Activated B cell treated with CpG ODN at 0.5 μM for 24 hours (primary cell): ENCODE results near the gene APLN. TPM values are rescaled to one million over a fixed set of nuclear protein-coding genes. Genes with fewer than 3 reads are reported as not detected.

Experiments used
- ATAC-seq: fragments of 200-7000 bp; cut with Tn5 transposase; one replicate; pipeline ENCODE4 v1.10.0; 2021; ENCODE audit warnings: low read depth, mild to moderate bottlenecking, moderate library complexity
- CTCF ChIA-PET: fragments of 350-600 bp; sonication (Branson Sonifier 250); formaldehyde crosslinking; loops from one replicate; lab custom pipeline; 2021; ENCODE audit warnings: antibody characterized with exemption; lab: Charles Lee
- POLR2A ChIA-PET: fragments of 350-600 bp; sonication (Branson Sonifier 250); formaldehyde crosslinking; loops from one replicate; lab custom pipeline; 2021; ENCODE audit warnings: antibody characterized with exemption; lab: Charles Lee
- DNase-seq: peaks from one replicate; pipeline ENCODE4 v3.0.0; 2022
- H3K27ac Mint-ChIP-seq: one replicate; pipeline ENCODE4 v1.8.0; 2020; ENCODE audit warnings: mixed read lengths
- H3K27me3 Mint-ChIP-seq: one replicate; pipeline ENCODE4 v1.8.0; 2021; ENCODE audit warnings: mixed read lengths
- H3K36me3 Mint-ChIP-seq: one replicate; pipeline ENCODE4 v1.8.0; 2021; ENCODE audit warnings: low read depth, mixed read lengths
- H3K4me1 Mint-ChIP-seq: one replicate; pipeline ENCODE4 v1.8.0; 2021; ENCODE audit warnings: mixed read lengths
- H3K4me3 Mint-ChIP-seq: one replicate; pipeline ENCODE4 v1.8.0; 2020; ENCODE audit warnings: mild to moderate bottlenecking, mixed read lengths
- H3K9me3 Mint-ChIP-seq: one replicate; pipeline ENCODE4 v1.8.0; 2020; ENCODE audit warnings: mixed read lengths
- CTCF ChIP-seq: fragments of 200-600 bp; IDR thresholded peaks from one replicate; pipeline ENCODE4 v1.8.0; 2022; ENCODE audit warnings: antibody characterized with exemption, mild to moderate bottlenecking
- intact Hi-C: fragments of 100-400 bp; cut with micrococcal nuclease; formaldehyde crosslinking; loops from one replicate; pipeline ENCODE4 v1.15.1; 2024
- total RNA-seq: library from RNA; stranded (reverse); gene quantifications from 2 replicates; pipeline ENCODE4 v1.2.3, GENCODE V29; 2022

APLN gene
- total RNA-seq, 1 donor from 2014 or later = not detected

GRCh38 chrX:129636175-129636681, 18.5 kb downstream of the APLN start:
- ATAC-seq (no peak), DNase-seq (no peak)
- TF ChIP-seq CTCF = no peak
- H3K4me1 Mint-ChIP-seq = no peaks in the 10 kb centered on the region
- H3K27ac Mint-ChIP-seq = no peak overlapping the region
- H3K9me3 Mint-ChIP-seq = no peaks in the 10 kb centered on the region
- H3K4me3 Mint-ChIP-seq = no peak overlapping the region
- CTCF ChIA-PET = interaction anchor here (0.8 to 2.5 kb wide), 7 partner anchors 90 to 559 kb away, joined by 3 to 13 read pairs (median 3); no protein-coding TSS in a partner anchor
- POLR2A ChIA-PET = no interaction called here
- no peaks in the 10 kb centered on the region for H3K36me3 Mint-ChIP-seq
- intact Hi-C loops = no loop called here
- no peaks in the 10 kb centered on the region for H3K27me3 Mint-ChIP-seq

- ATAC-seq = no peak
- intact Hi-C loops = no loop called here
- CTCF ChIA-PET = interaction anchor here (0.8 to 1.4 kb wide), 2 partner anchors 188 to 426 kb away, joined by 3 read pairs; no protein-coding TSS in a partner anchor
- Mint-ChIP-seq H3K9me3 (no peaks in the 10 kb centered on the region), H3K27me3 (no peaks in the 10 kb centered on the region), H3K4me3 (no peak overlapping the region), H3K4me1 (no peaks in the 10 kb centered on the region), H3K36me3 (no peaks in the 10 kb centered on the region), H3K27ac (no peak overlapping the region)
- DNase-seq = no peak
- no peak for TF ChIP-seq CTCF
- POLR2A ChIA-PET = no interaction called here
Observed at GRCh38 chrX:129634541-129634940, 20.2 kb downstream of the APLN start.

GRCh38 chrX:129632443-129632842, 22.3 kb downstream of the APLN start:
- no peak for ATAC-seq
- H3K9me3 Mint-ChIP-seq = no peaks in the 10 kb centered on the region
- DNase-seq = no peak
- no peaks in the 10 kb centered on the region for H3K4me1 Mint-ChIP-seq
- ChIA-PET POLR2A (no interaction called here), CTCF (no interaction called here)
- no peak for TF ChIP-seq CTCF
- H3K27me3 Mint-ChIP-seq = no peaks in the 10 kb centered on the region
- no peaks in the 10 kb centered on the region for H3K36me3 Mint-ChIP-seq
- intact Hi-C loops = no loop called here
- H3K27ac Mint-ChIP-seq = no peak overlapping the region
- H3K4me3 Mint-ChIP-seq = no peak overlapping the region

- CTCF ChIA-PET = no interaction called here
- no peak for TF ChIP-seq CTCF
- Mint-ChIP-seq H3K4me3 (no peak overlapping the region), H3K27me3 (no peaks in the 10 kb centered on the region), H3K27ac (no peak overlapping the region), H3K4me1 (no peaks in the 10 kb centered on the region), H3K36me3 (no peaks in the 10 kb centered on the region), H3K9me3 (no peaks in the 10 kb centered on the region)
- no peak for DNase-seq
- POLR2A ChIA-PET = no interaction called here
- no peak for ATAC-seq
- intact Hi-C loops = no loop called here
Observed at GRCh38 chrX:129631849-129632248, 22.9 kb downstream of the APLN start.

- ChIA-PET CTCF (no interaction called here), POLR2A (no interaction called here)
- H3K27me3 Mint-ChIP-seq = no peaks in the 10 kb centered on the region
- ATAC-seq = no peak
- intact Hi-C loops = no loop called here
- H3K4me1 Mint-ChIP-seq = no peaks in the 10 kb centered on the region
- H3K4me3 Mint-ChIP-seq = no peak overlapping the region
- no peaks in the 10 kb centered on the region for H3K36me3 Mint-ChIP-seq
- TF ChIP-seq CTCF = no peak
- no peak overlapping the region for H3K27ac Mint-ChIP-seq
- no peaks in the 10 kb centered on the region for H3K9me3 Mint-ChIP-seq
- DNase-seq = no peak
Observed at GRCh38 chrX:129629837-129630236, 24.9 kb downstream of the APLN start.
